Hair follicular keratinocyte (primary cell): ENCODE data around the gene AASS. TPM values are rescaled to one million over a fixed set of nuclear protein-coding genes. Genes with fewer than 3 reads are reported as not detected.

Source experiments
- total RNA-seq: library from RNA; depleted of rRNA; stranded (reverse); fragments of >200 nt; gene quantifications from 2 replicates; pipeline ENCODE4 v1.2.3, GENCODE V29; 2015

The AASS gene
- 14.2 and 14.9 TPM in 2 replicates for total RNA-seq

DNA sequence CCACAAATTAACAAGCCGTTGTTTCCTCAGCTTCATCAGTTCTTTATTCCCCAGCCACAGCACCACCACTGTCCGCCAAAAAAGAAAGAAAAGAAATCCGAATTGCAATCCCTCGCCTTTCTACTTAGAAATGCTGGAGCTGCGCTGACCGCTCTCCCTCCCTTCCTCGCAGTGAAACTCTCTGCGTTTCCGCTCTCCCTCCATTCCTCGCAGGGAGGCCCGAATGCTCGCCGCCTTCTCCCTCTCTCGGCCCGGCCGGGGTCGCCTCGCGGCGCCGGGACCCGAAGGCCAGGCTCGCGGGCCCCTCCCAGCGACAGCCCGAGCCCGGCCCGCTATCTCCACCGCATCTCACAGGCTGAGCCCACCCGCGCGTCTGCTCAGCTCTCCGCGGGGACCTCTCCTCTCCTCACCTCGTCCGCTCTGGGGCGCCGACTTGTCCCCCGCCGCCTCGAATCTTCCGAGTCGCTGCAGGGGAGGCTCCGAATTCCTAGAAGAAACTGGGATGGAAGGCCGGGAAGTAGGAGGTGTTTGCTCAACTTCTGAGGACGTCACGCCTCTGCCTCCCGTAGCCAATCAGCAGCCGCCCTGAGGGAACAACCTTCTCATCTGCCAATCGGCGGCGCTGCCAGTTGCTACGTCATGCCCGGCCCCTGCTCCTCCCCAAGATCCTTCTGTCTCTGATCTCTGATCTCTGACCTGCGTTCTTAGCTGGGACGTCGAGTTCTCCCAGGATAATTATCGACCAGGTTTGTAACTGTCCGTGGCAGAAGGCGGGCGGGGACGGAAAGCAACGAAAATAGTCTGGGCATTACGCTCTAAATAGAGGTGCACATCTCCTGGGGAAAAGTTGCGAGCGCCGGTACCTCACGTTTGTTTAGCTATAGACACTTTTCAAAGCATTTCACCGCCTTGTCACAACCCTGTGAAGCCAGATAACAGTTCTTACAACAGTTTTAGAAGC lies at the start of gene AASS:
TSS of gene AASS (minus strand) at position 499 of the 961 bp plus-strand sequence. CDS start 10,523 bp downstream, outside the sequence.

Other genes with a start within 250 kb of the AASS start
- gene FEZF1, start 160.5 kb upstream of the AASS start, total RNA-seq: not detected in 2 replicates